Activated CD4-positive, alpha-beta T cell treated with anti-CD3 and anti-CD28 coated beads, Interleukin-2, Interleukin-6, amounts not matched to agents 100 ng/mL and 50 ng/mL, durations not matched to agents 16 hours and 8 hours (primary cell): ENCODE results near the gene DMRT3.
A peak's percentile ranks its signal among the peaks of the same experiment; 100 is the strongest.

ENCODE experiments used
- DNase-seq: peaks from one replicate; pipeline ENCODE4 v3.0.0-alpha.2; 2020

Gene DMRT3

DNA sequence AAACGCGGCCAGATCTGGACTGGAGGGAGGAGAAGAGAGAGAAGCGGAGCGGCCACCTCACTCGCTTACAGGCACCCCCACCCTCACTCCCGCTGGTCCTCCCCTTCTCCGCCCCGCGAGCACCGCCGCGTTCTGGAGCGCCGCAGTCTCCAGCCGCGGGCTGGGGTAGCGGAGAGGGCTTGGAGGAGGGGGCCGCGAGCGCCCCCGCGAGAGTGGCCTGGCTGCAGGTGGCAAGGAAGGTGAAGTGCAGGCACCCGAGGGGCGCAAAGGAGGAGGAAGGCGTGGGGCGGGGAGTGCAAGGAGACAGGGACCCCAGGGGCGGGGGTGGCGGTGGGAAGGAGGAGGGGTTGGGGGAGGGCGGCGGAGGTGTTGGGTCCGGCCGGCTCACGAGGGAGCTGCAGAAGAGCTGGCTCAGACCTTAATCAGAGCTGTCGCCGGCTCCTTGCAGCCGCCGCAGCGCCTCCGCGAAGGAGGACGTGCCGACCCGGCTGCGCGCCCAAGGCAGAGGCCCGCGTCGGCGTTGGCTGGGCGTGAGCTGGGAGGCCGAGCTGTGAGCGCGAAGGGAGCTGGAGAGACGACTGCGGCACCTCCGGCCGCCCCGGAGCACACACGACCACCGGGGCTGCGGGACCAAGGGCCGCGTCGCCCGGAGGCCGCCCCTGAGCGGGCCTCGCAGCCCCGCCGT is at the start of gene DMRT3:
DMRT3 (plus strand) TSS at position 398 of the 685 bp plus-strand sequence. CDS start 347 bp downstream, outside the sequence.
- DNase-seq, result peak; percentile 16

GRCh38 chr9:926976-927375 is 49.5 kb upstream of the DMRT3 start:
- DNase-seq, result no peak

GRCh38 chr9:928363-929042 is 48.0 kb upstream of the DMRT3 start:
- peak; percentile 28 for DNase-seq

DNA sequence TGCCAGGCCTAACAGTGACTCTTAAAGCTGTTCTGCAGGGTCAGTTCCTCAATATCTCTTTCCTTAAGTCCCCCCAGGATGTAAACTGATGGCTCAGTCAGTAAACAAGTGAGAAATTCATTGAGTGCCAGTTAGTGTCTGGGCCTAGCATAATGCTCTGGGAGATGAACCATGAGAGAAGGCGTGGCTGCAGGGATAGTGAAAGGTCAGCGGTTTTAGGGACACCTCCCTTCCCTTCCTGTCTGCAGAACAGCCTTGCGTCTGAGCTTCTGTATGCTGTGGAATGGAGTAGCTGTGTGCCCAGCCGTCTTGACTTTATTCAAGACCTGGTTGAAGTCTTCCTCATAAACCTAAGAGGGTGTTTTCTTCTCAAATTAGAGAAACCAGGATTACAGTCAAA is 46.7 kb upstream of the DMRT3 start:
- no peak for DNase-seq

DNA sequence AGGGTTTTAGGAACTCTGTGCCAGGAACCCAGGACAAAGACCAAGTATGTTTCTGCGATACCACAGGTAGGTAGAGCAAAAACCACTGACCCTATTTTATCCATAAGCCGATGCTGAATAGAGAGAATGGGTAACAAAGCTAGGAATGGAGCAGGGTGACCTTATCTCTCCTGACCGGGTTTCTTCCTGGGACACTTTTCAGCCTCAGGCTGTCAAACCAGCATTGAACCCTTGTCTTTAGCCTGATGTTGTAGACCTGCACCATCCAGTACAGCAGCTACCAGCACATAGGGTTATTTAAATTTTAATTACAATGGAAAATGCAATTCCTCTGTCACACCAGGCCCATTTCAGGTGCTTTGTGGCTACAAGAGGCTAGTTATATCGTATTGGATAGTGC is 43.1 kb upstream of the DMRT3 start:
- no peak for DNase-seq

- no peak for DNase-seq
These were observed 41.0 kb upstream of the DMRT3 start for GRCh38 chr9:935348-935965.

DNA sequence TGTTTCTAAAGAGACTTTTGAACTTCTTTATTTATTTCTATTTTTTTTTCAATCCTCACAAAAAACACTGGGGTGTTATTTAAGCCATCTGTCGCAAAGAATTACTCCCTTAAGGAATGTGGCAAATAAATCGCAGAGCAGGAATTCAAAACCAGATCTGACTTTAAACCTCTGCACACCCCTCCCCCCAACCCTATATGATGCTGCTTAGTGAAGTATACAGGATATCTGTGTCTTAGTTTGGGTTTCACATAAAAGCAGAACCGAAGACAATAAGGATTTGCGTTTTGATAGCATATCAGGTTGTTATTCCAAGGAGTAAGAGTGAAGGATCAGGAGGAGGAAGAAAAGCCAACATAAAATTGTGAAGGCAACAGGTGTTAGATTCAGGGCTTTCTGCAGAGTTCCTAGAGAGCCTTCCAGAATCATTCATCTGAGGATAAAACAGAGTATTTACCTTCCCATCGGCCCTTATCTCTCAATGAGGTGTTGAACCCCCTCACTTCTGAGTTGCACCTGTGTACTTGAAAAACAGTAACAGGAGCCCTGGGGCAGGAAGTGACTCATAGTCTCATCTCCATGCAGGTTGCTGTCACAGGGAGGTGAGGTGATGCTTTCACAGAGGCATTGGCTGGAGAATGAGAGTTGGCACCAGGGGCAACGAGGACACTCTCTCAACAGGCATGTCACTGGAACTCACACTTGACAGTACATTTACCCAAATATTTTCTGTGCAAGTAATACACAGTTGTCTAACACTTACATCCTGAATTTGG is 33.5 kb upstream of the DMRT3 start:
- no peak for DNase-seq

- no peak for DNase-seq
These were observed 28.5 kb upstream of the DMRT3 start for GRCh38 chr9:947985-948384.

GRCh38 chr9:948497-948896 is 28.0 kb upstream of the DMRT3 start:
- DNase-seq, result no peak

GRCh38 chr9:950139-950538 is 26.3 kb upstream of the DMRT3 start:
- DNase-seq, result no peak

DNA sequence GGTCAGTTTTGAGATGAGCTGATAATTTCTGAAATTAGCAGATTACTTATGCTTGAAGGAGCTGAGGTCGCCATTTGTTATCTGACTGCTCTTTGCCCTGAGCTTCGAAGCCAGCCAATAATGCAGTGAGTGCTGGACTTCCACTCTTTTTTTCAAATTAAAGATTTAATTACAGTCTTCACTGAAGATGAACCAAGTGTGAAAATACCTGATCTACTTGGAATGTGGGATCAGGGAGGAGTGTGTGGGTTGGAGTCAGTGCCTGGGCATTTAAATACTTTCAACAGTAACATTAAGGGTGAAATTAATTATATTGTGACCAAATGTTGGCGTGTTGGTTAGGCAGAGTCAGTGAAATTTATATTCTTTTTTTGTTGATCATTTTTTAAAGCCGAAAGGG is 23.9 kb upstream of the DMRT3 start:
- DNase-seq, result no peak

GRCh38 chr9:959105-959504 is 17.4 kb upstream of the DMRT3 start:
- no peak for DNase-seq

- no peak for DNase-seq
These were observed 16.5 kb upstream of the DMRT3 start for GRCh38 chr9:959914-960313.

DNA sequence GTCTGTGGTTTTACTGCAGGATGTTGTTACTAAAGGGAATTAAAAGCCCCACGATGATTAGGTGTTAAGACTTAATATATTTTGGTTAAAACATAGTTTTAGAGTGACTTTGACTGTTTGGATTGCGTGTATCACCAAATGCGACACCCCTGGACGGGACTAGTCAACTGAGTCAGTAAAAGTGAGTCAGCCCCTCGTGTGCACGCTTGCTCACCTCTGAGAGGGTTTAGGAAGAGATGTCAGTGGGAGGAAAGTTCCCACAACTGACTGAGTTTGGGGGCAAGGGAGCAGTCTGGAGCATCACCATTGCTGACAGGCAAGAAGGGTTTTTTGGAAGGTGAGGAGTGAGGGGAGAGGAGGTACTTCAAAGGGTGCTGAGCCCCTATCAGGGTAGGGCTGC is 14.4 kb upstream of the DMRT3 start:
- no peak for DNase-seq

DNA sequence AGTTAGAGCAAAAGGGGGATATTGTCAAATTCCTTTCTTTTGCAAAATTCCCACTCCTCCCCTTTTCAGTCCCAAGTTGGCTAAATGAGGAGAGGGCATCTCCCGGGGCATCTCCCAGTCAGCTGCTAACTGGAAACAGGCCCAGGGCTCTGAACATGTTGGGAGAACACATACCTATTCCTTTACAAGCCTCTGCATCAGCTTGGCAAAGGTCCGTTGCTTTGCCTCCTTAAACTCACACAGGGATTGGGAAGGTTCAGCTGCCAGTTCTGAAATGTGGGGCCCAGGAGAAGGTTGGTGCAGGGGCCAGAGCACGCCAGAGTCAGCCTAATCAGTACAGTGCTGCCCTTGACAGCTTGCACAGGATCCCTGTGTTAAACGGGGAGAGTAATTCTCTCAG is 11.0 kb upstream of the DMRT3 start:
- no peak for DNase-seq

DNA sequence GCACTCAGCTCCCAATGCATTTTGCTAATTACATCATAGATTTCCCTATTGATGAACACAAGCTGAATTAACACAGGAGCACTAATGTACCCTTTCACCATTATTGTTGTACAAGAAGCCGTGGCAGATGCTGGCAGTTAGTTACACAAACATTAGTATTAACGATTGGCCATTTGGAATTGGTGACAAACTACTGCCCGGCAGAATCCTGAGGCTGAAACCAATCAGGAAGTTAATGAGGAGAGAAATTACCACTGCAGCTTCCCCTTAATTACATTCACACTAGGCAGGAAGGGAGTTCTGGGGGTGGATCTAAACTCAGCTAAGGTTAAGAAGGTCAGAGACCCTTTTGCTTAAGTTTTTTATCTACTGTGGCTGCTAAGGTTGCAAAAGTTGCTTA is 9.6 kb upstream of the DMRT3 start:
- DNase-seq, result no peak

- DNase-seq, result no peak
These were observed 9.0 kb upstream of the DMRT3 start for GRCh38 chr9:967436-967835.

DNA sequence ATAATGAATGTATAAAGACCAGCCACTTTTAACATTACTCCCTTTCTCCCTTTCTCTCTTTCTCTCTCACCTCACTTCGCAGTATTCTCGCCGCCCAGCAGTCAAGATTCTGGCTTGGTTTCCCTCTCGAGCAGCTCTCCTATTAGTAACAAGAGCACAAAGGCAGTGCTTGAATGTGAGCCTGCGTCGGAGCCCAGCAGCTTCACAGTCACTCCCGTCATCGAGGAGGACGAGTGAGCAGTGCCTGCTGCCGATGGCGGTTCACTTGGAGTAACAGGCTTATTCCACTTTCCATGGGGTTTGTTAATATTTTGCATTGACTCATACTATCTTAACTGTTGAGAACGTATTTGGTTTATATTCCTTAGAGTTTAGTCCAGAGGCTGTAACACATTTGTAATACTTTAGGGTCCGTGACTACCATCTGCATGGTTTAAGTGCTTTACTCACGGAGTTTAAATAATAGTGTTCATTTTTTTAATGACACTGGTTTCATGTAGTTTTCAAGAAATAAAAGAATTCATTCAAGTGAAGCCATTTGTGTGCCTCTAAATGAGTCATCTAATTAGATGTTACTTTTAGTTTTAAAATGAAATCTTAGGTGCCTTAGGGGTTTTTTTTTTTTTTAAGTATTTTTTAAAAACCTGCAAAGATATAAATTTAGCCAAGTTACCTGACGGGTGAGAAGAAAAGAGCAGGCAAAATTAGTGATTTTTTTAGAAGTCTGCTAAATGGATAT is 8.4 kb upstream of the DMRT3 start:
- DNase-seq, result no peak

- DNase-seq, result no peak
These were observed 6.9 kb upstream of the DMRT3 start for GRCh38 chr9:969310-970150.

DNA sequence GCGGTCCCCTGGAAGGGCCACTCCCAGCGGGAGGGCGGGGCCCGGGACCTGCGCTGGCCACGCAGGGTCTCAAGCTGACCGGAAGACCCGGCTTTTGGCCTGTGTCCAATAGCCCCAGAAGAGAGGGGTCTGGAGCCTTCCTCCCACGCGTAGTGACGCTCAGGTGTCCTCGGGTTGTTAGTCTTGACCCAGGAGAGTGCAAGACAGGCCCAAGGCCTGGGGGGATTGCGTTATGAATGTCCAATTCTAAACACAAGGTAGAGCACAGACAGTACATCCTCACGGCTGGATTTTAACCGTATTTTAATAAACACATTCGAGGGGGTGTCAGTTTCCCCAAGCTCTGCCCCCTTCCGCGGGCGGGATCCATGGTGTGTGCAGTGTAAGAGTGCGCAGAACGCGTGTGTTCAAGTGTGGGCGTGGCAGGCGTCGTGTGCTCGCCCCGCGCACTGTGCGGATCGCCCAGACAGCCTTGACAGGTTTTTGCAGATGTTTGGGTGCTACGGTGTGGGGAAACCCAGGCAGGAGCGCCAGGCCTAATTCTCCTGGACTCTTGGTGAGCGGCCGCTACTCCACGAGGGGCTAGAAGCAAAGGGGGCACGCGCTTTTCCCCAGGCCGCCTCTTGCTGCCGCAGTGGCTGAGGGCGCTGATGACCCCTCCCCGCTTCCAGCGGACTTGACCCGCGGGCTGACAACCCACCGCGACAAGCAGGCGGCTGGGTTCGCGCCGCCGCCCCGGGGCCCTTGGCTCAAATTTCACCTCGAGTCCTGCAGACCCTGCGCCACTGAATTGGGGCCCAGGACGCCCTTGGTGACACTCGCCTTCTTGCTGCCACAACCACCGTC is 6.1 kb upstream of the DMRT3 start:
- no peak for DNase-seq
